H1 (cell line): ENCODE data around the gene GZF1. TPM values are rescaled to one million over a fixed set of nuclear protein-coding genes. Genes with fewer than 3 reads are reported as not detected.

Experiments used
- CTCF ChIA-PET: fragments of 300-600 bp; sonication (Branson Sonifier 250); formaldehyde crosslinking; loops from one replicate; lab custom pipeline; 2021; ENCODE audit not compliant: partially characterized antibody; lab: Charles Lee
- POLR2A ChIA-PET: fragments of 300-600 bp; sonication (Branson Sonifier 250); formaldehyde crosslinking; loops from one replicate; lab custom pipeline; 2021; ENCODE audit warnings: inconsistent platforms; ENCODE audit not compliant: partially characterized antibody; lab: Charles Lee
- DNase-seq, 2 experiments: peaks; one replicate each; pipeline versions ENCODE4 v3.0.0 to v3.0.0-alpha.2; 2010 to 2022; ENCODE audit warnings: low spot score in 2 of 2, low read depth in 1 of 2, mixed read lengths in 1 of 2
- FAIRE-seq: peaks from 2 replicates; lab custom pipeline; 2011; peaks lifted over from hg19 to GRCh38; lab: Jason Lieb, UNC
- H2AFZ ChIP-seq: 2 replicates; pipeline ENCODE4 v1.8.1; 2012; ENCODE audit warnings: low read length, inconsistent platforms
- H2AK5ac ChIP-seq: 2 replicates; pipeline ENCODE4 v1.6.1; 2013; ENCODE audit warnings: low read depth, low read length
- H2BK120ac ChIP-seq: replicated peaks from 2 replicates; pipeline ENCODE3; 2013; ENCODE audit warnings: low read depth, low read length, inconsistent platforms
- H2BK12ac ChIP-seq: 2 replicates; pipeline ENCODE4 v1.6.1; 2013; ENCODE audit warnings: low read depth, low read length
- H2BK15ac ChIP-seq: 2 replicates; pipeline ENCODE4 v1.6.1; 2013; ENCODE audit warnings: low read length
- H2BK20ac ChIP-seq: 2 replicates; pipeline ENCODE4 v1.6.1; 2013; ENCODE audit warnings: low read length
- H2BK5ac ChIP-seq: 2 replicates; pipeline ENCODE4 v1.6.1; 2013; ENCODE audit warnings: low read depth, low read length
- H3K14ac ChIP-seq: 2 replicates; pipeline ENCODE4 v1.6.1; 2013; ENCODE audit warnings: inconsistent platforms; ENCODE audit not compliant: insufficient read length
- H3K18ac ChIP-seq: 2 replicates; pipeline ENCODE4 v1.6.1; 2013; ENCODE audit warnings: low read length; ENCODE audit errors: extremely low read depth
- H3K23ac ChIP-seq: 2 replicates; pipeline ENCODE4 v1.6.1; 2013; ENCODE audit warnings: inconsistent platforms; ENCODE audit not compliant: insufficient read length
- H3K23me2 ChIP-seq: 2 replicates; pipeline ENCODE4 v1.6.1; 2013; ENCODE audit warnings: low read depth, low read length
- H3K27ac ChIP-seq: 2 replicates; pipeline ENCODE4 v1.6.1; 2011; ENCODE audit warnings: low read depth, low read length, inconsistent platforms
- H3K27me3 ChIP-seq, 4 experiments: replicated peaks in 1 of 4; 1 replicate in 1 of 4; 2 replicates in 3 of 4; pipeline versions ENCODE4 v1.6.1 to v1.8.1; 2011 to 2013; ENCODE audit warnings: low read length in 3 of 4, mild to moderate bottlenecking in 3 of 4, inconsistent platforms in 2 of 4, mixed read lengths in 2 of 4, moderate library complexity in 1 of 4; ENCODE audit not compliant: control insufficient read depth in 3 of 4, insufficient read depth in 3 of 4; ENCODE audit errors: extremely low read depth in 1 of 4
- H3K36me3 ChIP-seq, 4 experiments: 2 replicates each; pipeline versions ENCODE4 v1.6.1 to v1.8.1; 2011 to 2013; ENCODE audit warnings: mild to moderate bottlenecking in 4 of 4, low read length in 3 of 4, moderate library complexity in 2 of 4, control low read depth in 1 of 4, inconsistent platforms in 1 of 4; ENCODE audit not compliant: insufficient read depth in 4 of 4, control insufficient read depth in 2 of 4
- H3K4ac ChIP-seq: replicated peaks from 2 replicates; pipeline ENCODE3; 2013; ENCODE audit warnings: low read length, low read depth, mixed read lengths, inconsistent platforms; ENCODE audit not compliant: insufficient read length
- H3K4me1 ChIP-seq, 4 experiments: replicated peaks in 1 of 4; 1 replicate in 1 of 4; 2 replicates in 3 of 4; pipeline versions ENCODE4 v1.6.1 to v1.8.1; 2011 to 2013; ENCODE audit warnings: low read length in 3 of 4, inconsistent platforms in 2 of 4, mixed read lengths in 1 of 4; ENCODE audit not compliant: insufficient read depth in 4 of 4, control insufficient read depth in 3 of 4
- H3K4me2 ChIP-seq, 2 experiments: 2 replicates each; pipeline versions ENCODE4 v1.6.1 to v1.8.1; 2011 to 2013; ENCODE audit warnings: low read depth in 2 of 2, low read length in 2 of 2, control low read depth in 1 of 2, inconsistent platforms in 1 of 2, mild to moderate bottlenecking in 1 of 2; ENCODE audit not compliant: insufficient read depth in 1 of 2
- H3K4me3 ChIP-seq, 4 experiments: fragments of 200-600, 300-600 bp in 1 of 4; sonication (generic), shearing (Covaris generic), sonication (Bioruptor Twin) in 1 of 4; 2 replicates each; pipeline versions ENCODE4 v1.5.1 to v1.8.1; 2011 to 2016; ENCODE audit warnings: low read length in 4 of 4, low read depth in 3 of 4, control low read depth in 2 of 4, inconsistent platforms in 2 of 4, mild to moderate bottlenecking in 2 of 4, mixed read lengths in 1 of 4, moderate library complexity in 1 of 4; ENCODE audit not compliant: insufficient read depth in 2 of 4; ENCODE audit errors: extremely low read depth in 1 of 4
- H3K56ac ChIP-seq: replicated peaks from 2 replicates; pipeline ENCODE3; 2013; ENCODE audit warnings: low read depth, mild to moderate bottlenecking, mixed read lengths, low read length, inconsistent platforms; ENCODE audit not compliant: insufficient read length
- H3K79me1 ChIP-seq: 2 replicates; pipeline ENCODE4 v1.6.1; 2013; ENCODE audit warnings: low read depth, low read length, control low read depth
- H3K79me2 ChIP-seq, 2 experiments: 2 replicates each; pipeline versions ENCODE4 v1.6.1 to v1.8.1; 2012 to 2013; ENCODE audit warnings: low read length in 2 of 2, mild to moderate bottlenecking in 2 of 2, inconsistent platforms in 1 of 2; ENCODE audit not compliant: insufficient read depth in 2 of 2, control insufficient read depth in 1 of 2
- H3K9ac ChIP-seq, 4 experiments: replicated peaks in 1 of 4; 1 replicate in 1 of 4; 2 replicates in 3 of 4; pipeline versions ENCODE4 v1.6.1 to v1.8.1; 2011 to 2013; ENCODE audit warnings: low read depth in 3 of 4, low read length in 3 of 4, control low read depth in 2 of 4, mild to moderate bottlenecking in 2 of 4, moderate library complexity in 2 of 4, inconsistent platforms in 1 of 4; ENCODE audit errors: extremely low read depth in 1 of 4
- H3K9me3 ChIP-seq, 2 experiments: 2 replicates each; pipeline versions ENCODE4 v1.6.1 to v1.8.1; 2012 to 2013; ENCODE audit warnings: mild to moderate bottlenecking in 2 of 2, moderate library complexity in 2 of 2, control low read depth in 1 of 2, inconsistent platforms in 1 of 2, low read depth in 1 of 2, low read length in 1 of 2, mixed read lengths in 1 of 2; ENCODE audit not compliant: insufficient read depth in 2 of 2
- H4K20me1 ChIP-seq, 2 experiments: replicated peaks in 1 of 2; 2 replicates each; pipeline versions ENCODE3 to v1.8.1; 2011 to 2013; ENCODE audit warnings: inconsistent platforms in 2 of 2, low read length in 2 of 2, mild to moderate bottlenecking in 1 of 2; ENCODE audit not compliant: insufficient read depth in 2 of 2, control insufficient read depth in 1 of 2
- H4K5ac ChIP-seq: 2 replicates; pipeline ENCODE4 v1.6.1; 2013; ENCODE audit warnings: low read length, low read depth, mixed read lengths, inconsistent platforms; ENCODE audit not compliant: insufficient read length
- H4K8ac ChIP-seq: 2 replicates; pipeline ENCODE4 v1.8.0; 2013; ENCODE audit warnings: mild to moderate bottlenecking, moderate library complexity, low read length, inconsistent platforms; ENCODE audit not compliant: insufficient read depth; ENCODE audit errors: extremely low read depth
- H4K91ac ChIP-seq: replicated peaks from 2 replicates; pipeline ENCODE3; 2013; ENCODE audit warnings: low read length, mixed read lengths, inconsistent platforms; ENCODE audit not compliant: insufficient read length
- BRCA1 ChIP-seq: IDR thresholded peaks from 2 replicates; pipeline ENCODE4 v1.6.1; 2012; ENCODE audit warnings: low read depth, low read length, improper control_type of control experiment
- GTF2F1 ChIP-seq: IDR thresholded peaks from 2 replicates; pipeline ENCODE4 v1.6.1; 2012; ENCODE audit warnings: low read depth, low read length, improper control_type of control experiment, borderline replicate concordance
- RNF2 ChIP-seq: fragments of 200-900, 300-1000 bp; sonication (generic); IDR thresholded peaks from 2 replicates; pipeline ENCODE4 v1.7.1; 2016; ENCODE audit warnings: borderline replicate concordance, low read depth, mild to moderate bottlenecking, antibody characterized with exemption, low read length; ENCODE audit not compliant: poor library complexity, severe bottlenecking; ENCODE audit errors: missing control alignments
- SRF ChIP-seq: IDR thresholded peaks from 2 replicates; pipeline ENCODE4 v1.6.1; 2011; ENCODE audit warnings: mild to moderate bottlenecking, low read depth, low read length, moderate library complexity
- WGBS, 2 experiments: shearing (Covaris generic) in 1 of 2; methylation state at CpG; one replicate each; pipeline versions ENCODE4 v1.1.6 to v1.1.7; 2013 to 2015; ENCODE audit warnings: low lambda C conversion rate in 2 of 2, mixed read lengths in 2 of 2, inconsistent platforms in 1 of 2, low coverage in 1 of 2, missing lambda C conversion rate in 1 of 2; ENCODE audit not compliant: insufficient replicate concordance in 2 of 2, insufficient coverage in 1 of 2, insufficient read length in 1 of 2; ENCODE audit errors: extremely low coverage in 1 of 2, missing lambda C conversion rate in 1 of 2; 5-methylcytosine and 5-hydroxymethylcytosine counted together
- polyA plus RNA-seq, 7 experiments: library from polyadenylated mRNA; depleted of rRNA in 3 of 7; stranded (reverse) in 5 of 7; unstranded in 2 of 7; fragments of >200 nt in 5 of 7; fragments of 200-250 nt in 2 of 7; gene quantifications; 1 replicate in 5 of 7; 2 replicates in 1 of 7; 4 replicates in 1 of 7; pipeline versions ENCODE4 v1.2.1 to v1.2.3, GENCODE V29; 2011 to 2013; ENCODE audit warnings: missing spikeins in 2 of 7, mixed read lengths in 2 of 7
- total RNA-seq: library from RNA; stranded (reverse); fragmentation: NEBNext Ultra II Directional; extraction: Animal tissue kit (Norgen Biotek cat#: 25700); gene quantifications from 2 replicates; pipeline ENCODE4 v1.2.1, GENCODE V29; 2021

GZF1 gene
- total and polyA plus RNA-seq, 2 of the 8 experiments (the other 6 are each of a cell fraction or from before 2014, with no cell fraction given), result 8.2 to 11.9 TPM

GRCh38 chr20:23327617-23328333 lies 34.2 kb upstream of the GZF1 start:
- Histone ChIP-seq H4K20me1 (no peaks in the 10 kb centered on the region), H2BK20ac (no peak overlapping the region), H3K4me3 (no peak overlapping the region), H4K5ac (no peak overlapping the region), H3K79me2 (no peaks in the 10 kb centered on the region), H3K27ac (no peak overlapping the region), H3K4ac (no peak overlapping the region), H3K4me1 (peaks cover 0 to 6% (median under 1%) of the 10 kb centered on the region in 4 experiments; a peak in 1 of 7 replicates), H3K4me2 (no peak overlapping the region), H2BK12ac (no peak overlapping the region), H2BK15ac (no peak overlapping the region), H2BK5ac (no peak overlapping the region), H3K56ac (no peak overlapping the region), H4K8ac (no peak overlapping the region), H3K9ac (no peak overlapping the region), H3K18ac (no peak overlapping the region), H2BK120ac (no peak overlapping the region), H3K79me1 (no peaks in the 10 kb centered on the region), H3K23ac (no peak overlapping the region), H2AK5ac (no peak overlapping the region), H4K91ac (no peak overlapping the region), H3K14ac (no peak overlapping the region), H2AFZ (no peak overlapping the region), H3K27me3 (no peaks in the 10 kb centered on the region), H3K9me3 (peaks cover 0 to 4% of the 10 kb centered on the region in 2 experiments; a peak in 3 of 4 replicates), H3K36me3 (no peaks in the 10 kb centered on the region), H3K23me2 (no peaks in the 10 kb centered on the region)
- DNase-seq, result no peak
- WGBS, 2 experiments, result 90% methylated on average over 15 of the region's 15 CpGs; no CpG with 5 or more reads in 1 of the 2 experiments
- FAIRE-seq, result no peak
- ChIA-PET CTCF (no interaction called here), POLR2A (no interaction called here)
- no peak for TF ChIP-seq SRF
- no peak for TF ChIP-seq GTF2F1
- TF ChIP-seq BRCA1, result no peak
- no peak for TF ChIP-seq RNF2
